Measurements from ENCODE around the gene RSPH4A.
"Not testable (repeated sequence)": the region's sequence is repeated elsewhere in the genome, so short reads cannot be mapped to it uniquely, and the experiment has no call there.

RSPH4A gene

DNA sequence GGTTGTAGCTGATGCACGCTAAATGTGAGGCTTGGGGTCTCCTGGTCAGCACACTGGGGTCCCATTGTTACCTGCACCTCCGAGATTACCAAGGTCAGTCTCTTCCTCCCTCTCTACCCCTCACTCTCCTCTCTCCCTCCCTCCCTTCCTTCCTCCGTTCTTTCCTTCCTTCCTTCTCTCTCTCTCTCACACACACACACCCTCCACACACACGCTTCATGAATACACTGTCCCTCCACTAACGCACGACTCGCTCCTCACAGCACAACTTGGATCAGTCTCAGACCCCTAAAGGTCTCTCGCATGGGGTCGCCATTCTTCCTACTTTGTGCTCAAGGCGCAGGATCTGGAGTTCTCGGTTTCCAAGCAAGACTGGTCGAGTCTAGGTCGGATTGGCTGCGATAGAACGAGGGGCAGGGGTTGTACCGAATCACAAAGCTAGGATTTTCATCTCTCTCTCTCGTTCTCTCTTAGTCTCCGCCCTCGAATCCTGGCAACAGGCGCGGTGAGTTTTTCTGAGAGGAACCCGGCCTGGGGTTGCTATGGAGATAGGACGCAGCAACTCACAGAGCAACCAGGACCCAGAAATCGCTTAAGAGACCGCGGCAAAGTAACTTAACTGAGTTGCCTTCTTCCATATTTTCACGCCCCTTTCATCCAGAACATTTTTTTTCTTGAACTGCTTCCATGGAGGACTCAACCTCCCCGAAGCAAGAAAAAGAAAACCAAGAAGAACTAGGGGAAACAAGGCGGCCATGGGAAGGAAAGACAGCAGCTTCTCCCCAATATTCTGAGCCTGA lies at the start of gene RSPH4A:
RSPH4A (plus strand) TSS at position 543 of the 800 bp plus-strand sequence; CDS start at position 688, 145 bp downstream.
- peak; percentile 98 for DNase-seq

DNA sequence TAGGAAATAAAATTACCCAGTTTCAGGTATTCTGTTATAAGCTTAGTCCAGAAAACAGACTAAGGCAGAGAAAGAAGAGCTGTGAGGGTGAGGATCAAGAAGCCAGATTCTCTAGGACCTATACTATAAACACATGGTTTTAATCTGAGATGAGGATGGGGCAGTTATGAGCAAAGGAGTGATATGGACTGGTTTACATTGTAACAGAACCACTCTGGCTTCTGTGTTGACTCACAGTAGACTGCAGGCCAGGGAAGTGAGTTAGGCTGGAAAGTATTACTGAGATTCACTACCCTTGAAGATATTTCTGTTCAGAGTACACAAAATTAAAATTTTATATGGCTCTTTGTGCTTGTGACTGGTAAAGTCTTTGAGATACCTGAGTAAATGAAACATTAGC lies 48.2 kb upstream of the RSPH4A start:
- no peak for DNase-seq

DNA sequence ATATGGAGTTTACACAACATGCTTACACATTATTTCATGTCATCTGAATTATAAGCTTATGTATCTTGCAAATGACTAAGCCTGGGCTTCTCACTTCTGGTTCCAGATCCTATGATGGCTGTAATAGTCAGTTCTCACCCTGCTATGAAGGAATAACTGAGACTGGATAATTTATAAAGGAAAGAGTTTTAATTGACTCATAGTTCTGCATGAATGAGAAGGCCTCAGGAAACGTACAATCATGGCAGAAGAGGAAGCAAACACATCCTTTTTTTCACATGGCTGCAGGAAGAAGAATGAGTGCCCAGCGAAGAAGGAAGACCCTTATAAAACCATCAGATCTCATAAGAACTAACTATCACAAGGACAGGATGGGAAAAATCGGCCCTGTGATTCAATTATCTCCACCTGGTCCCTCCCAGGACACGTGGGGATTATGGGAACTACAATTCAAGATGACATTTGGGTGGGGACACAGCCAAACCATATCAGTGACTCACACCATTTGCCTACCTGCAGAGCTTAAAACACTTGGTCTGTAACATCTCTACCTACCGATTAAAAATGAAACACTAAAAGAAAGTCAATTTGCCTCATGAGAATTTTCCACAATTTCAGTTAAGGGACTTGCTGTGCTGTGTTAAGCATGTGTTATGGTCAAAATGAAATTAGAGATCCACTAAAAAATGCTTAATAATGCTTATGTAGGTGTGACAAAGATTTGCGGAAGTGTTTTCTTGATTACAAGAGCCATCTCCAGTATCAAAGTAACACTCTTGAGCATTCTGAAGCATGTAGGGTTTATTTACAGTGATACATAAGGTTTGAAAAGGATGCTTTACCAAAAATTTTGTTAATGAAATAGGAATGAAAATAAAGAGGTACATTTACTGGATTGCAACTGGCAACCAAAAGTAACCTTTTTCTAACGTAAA lies 47.2 kb upstream of the RSPH4A start:
- DNase-seq = no peak

DNA sequence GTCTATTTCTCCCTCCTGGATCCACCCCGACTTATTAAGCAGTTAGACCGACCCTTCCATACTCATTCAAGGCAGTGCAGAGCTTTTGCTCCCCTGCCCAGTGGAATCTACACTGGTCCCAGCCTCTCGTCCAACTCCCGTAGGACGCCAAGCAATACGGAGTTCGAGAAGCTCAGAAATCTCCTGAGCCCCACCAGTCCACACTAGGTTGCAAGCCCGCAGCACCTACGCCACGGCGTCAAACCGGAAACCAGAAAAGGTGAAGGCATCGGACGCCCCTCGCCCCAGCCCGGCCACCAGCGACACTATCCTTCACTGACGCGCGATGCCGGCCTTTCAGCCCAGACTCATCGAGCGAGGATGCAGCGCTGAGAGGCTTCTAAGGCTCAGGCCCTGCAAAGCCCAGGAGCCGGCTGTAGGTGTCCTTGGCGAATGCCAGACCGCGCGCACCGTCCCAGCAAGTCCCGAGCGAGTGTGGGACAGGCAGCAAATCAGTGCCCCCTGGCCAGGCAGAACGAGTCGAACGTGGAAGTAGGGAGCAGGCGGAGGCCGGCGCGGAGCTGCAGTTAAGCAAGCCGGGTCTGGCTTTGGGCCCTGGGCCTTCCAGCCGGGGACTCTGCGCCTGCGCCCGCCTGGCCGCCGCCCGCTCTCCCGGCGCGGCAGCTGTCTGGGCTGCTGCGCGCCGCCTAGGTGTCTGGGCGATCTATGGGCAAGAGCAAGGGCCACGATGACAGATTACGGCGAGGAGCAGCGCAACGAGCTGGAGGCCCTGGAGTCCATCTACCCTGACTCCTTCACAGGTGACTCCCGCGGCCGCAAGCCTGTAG lies 45.2 kb upstream of the RSPH4A start, which contains the start of gene RWDD1:
RWDD1 (plus strand) TSS at position 649 of the 827 bp plus-strand sequence; CDS start at position 728, 79 bp downstream.
- peak; percentile 100 for DNase-seq

DNA sequence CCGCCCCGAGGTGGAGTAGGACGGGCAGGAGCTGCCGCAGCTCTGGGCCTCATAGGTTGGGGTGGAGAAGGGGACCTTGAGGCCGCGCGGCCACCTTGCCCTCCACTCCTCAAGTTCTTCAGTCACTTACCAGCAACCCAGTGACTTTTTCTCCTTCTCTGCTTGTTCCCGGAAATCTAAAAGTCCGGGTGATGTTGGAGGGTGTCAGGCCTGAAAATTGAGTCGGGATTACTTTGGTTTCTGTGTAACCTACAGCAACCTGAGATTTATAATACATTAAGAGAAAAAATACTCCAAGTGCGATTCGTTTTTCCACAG lies 44.6 kb upstream of the RSPH4A start:
- DNase-seq = no peak

DNA sequence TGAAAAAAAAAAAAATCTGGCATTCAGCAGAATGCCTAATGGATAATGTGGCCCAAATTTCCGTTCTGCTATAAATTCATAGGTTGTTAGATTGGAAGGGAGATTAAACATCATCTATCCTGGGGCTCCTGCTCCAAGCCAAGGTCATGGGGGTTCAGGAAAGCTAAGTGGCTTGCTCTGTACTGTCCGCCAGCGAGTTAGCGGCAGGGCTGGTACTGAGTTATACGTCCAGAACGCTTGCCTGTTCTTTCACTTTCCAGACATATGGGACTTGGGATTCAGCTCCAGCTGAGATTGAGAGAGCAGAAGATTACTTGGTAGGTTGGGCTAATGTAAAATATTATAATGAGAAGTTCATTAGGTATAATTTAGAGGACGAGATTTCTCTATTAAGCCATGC lies 44.1 kb upstream of the RSPH4A start:
- no peak for DNase-seq

DNA sequence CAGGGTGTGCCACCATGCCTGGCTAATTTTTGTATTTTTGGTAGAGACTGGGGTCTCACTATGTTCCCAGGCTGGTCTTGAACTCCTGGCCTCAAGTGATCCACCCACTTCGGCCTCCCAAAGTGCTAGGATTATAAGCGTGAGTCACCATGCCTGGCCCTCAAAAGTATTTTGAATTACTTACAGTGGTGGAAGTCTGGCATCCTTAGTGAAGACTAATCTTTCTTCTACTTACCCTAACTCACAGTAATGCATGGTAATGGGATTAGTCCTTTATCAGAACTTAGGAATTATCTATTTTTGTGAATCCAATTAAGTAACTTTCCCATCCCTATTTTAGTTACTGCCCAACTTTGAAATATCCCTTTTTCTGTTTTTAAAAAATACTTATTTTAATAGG lies 41.1 kb upstream of the RSPH4A start:
- no peak for DNase-seq

DNA sequence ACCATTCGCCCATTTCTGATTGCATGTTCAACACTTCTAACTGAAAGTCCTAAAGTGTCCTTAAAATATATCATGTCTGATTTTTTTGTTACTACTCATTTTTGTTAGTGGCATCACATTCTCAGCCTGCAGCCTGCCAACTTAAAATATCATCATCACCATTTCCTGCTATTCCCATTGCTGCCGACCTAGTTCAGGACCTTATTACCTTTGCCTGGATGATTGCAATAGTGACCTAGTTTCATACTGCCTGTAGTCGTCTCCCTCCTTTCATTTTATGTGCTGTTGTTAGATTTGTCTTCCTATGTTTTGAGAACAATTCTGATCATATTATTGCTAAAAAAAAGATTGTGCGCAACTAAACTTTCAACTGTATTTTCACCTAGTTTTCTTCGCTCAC lies 38.8 kb upstream of the RSPH4A start:
- DNase-seq = no peak

DNA sequence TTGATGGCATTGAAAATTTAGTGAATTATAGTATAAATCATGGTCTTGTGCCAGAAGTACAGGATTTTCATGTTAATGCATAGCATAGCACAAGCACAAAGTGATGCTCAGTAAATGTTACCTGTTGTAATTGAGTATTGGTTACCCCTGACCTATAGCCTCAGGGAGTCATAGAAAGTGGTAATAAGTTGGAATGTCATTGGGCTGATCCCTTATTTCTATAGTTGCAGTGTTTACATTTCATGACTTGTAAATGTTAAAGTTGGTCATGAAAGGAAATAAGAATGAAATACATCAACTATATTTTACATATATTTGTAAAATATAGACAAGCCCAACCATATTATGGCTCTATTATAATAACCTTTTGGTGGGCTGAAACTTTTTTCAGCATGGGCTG lies 37.9 kb upstream of the RSPH4A start:
- DNase-seq = no peak

DNA sequence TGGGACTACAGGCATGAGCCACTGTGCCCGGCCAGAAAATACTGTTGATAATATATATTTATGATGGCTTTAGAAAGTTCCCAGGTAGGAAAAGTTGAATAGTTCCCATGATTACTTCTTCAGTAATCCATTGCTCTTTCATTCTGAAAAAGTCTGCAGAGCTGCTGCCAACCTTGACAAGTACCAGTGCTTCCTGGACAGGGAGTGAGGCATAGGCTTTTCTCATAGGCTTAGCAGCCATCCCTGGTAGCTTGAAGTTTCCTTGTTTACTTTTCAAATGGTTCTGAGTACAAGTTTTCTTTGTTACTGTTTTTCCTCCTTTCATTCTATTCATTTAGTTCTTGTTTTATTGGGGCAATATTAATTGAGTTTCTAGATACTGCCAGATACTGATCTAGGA lies 37.1 kb upstream of the RSPH4A start:
- DNase-seq = no peak

DNA sequence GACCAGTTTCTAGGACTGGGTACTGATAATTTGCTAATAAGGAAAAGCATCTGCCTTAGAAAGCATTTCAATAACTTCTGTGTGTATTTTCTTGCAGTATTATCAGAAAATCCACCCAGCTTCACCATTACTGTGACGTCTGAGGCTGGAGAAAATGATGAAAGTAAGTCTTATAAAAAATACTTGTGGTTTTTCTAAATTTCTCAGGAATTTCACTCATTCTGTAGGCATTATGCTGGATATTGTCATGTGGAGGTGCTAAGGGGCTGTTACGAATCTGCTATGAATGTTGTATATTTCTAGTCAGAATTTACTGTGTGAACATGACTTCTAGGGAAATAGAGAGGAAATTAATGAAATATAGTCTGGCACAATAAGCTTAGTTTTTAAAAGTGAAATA lies 36.1 kb upstream of the RSPH4A start:
- no peak for DNase-seq

DNA sequence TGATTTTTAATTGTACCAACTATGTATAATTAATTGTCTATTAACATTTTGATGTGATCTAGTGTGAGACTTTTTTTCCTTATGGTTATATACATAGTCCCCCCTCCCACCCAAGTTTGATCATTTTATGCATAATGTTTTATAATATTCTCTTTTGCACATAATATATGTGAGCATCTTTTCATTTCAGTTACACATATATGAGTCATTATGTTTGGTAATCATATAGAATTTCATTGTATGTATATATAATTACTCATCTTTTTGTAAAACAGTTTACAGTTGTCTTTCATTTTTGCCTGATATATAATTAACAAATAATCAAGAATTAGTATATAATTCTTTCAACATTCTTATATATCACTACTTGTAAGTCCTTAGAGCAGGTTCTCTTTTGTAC lies 30.0 kb upstream of the RSPH4A start:
- no peak for DNase-seq

DNA sequence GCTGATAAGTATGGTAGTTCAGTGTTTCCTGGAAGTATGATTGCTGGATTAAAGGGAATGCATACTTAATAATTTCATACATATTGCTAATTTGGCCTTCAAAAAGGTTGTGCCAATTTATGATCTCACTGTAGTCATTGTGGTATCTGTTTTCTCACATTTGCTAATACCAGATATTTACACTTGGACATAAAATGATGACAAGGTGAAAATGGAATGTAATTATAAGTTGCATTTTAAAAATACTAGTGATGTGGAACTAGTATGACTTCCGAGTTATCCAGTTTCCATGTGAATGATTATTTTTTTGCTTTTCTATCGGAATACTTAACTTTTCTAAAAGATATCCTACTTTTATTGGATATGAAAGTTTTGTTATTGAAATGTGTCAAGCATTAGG lies 29.5 kb upstream of the RSPH4A start:
- no peak for DNase-seq

DNA sequence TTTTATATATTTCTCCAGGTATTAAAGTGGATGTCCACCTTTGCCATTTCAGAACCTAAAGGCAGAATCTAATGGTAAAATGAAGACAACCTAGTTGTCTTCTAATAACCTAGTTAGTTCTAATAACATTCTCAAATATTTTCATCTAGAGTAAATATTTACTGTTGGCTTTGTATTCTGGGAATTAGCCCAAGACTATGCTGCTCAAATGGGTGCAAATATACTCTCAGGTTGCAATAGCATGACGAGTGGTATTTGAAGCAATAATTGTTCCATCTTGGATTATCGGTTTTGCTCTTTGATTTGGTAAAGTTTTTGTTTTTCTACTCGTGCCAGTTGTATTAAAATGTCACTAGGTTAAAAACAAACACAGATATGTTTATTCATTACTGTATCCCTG lies 21.0 kb upstream of the RSPH4A start:
- DNase-seq = no peak

DNA sequence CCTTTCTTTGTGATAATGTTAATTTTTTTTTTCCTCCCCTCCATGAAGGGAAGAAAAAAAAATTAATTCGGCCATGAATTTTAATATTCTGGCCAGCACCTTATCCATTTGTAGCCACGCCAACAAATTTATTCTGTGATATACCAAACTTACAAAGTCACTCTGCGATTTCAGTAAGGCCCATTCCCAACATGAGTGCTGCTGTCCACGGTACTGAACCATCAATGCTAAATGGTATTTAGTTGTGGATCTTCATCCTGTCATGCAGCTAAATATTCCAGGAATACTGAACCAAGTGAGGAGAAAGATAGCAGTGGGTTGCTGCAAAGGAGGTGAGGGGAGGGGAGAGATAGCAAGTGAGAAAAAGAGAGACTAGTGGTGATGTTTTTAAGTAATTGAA lies 19.5 kb upstream of the RSPH4A start:
- DNase-seq = no peak

DNA sequence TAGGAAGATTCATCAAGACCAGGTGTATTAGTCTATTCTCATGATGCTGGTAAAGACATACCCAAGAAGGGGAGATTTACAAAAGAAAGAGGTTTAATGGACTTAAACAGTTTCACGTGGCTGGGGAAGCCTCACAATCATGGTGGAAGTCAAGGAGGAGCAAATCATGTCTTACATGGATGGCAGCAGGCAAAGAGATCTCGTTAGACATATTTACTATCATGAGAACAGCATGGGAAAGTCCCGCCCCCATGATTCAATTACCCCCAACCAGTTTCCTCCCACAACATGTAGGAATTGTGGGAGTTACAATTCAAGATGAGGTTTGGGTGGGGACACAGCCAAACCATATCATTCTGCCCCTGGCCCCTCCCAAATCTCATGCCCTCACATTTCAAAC lies 12.4 kb upstream of the RSPH4A start:
- not testable (repeated sequence) for DNase-seq

DNA sequence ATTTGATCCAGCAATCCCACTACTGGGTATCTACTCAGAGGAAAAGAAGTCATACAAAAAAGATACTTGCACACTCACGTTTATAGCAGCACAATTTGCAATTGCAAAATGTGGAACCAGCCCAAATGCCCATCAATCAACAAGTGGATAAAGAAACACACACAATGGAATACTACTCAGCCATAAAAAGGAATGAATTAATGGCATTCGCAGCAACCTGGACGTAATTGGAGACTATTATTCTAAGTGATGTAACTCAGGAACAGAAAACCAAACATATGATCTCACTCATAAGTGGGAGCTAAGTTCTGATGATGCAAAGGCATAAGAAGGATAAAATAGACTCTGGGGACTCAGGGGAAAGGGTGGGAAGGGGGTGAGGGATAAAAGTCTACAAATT lies 11.4 kb upstream of the RSPH4A start:
- not testable (repeated sequence) for DNase-seq

DNA sequence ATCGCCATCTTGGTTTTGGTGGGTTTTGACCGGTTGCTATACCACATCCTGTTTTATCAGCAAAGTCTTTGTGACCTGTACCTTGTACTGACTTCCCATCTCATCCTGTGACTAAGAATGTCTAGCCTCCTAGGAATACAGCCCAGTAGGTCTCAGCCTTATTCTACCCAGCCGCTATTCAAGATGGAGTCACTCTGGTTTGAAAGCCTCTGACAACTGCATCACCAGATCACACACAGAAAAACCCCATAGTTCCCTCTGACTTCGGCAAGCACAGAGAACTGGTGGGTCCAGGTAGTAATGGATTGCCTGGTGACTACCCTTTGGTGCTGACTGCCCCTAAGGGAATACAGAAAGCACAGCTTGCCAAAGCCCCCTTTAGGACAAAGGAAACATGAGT lies 10.3 kb upstream of the RSPH4A start:
- no peak for DNase-seq

DNA sequence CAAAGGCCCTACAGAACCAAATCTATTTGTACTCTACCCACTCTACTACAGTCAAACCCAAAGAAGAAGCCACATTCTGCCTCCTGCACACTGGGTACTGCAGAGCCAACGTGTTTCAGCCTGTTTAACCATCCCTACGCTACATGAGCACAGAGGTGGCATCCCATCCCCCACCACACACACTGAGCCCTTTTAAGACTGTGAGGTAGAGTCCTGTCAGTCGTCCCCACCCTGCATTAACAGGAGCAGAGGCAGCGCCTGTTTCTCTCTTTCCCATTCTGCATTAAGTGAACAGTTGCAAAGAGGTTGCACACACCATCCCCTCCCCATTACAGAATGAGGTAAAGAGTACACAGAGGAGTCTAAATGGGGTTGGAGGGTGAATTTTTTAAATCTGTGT lies 5.2 kb upstream of the RSPH4A start:
- DNase-seq = peak; percentile 54

DNA sequence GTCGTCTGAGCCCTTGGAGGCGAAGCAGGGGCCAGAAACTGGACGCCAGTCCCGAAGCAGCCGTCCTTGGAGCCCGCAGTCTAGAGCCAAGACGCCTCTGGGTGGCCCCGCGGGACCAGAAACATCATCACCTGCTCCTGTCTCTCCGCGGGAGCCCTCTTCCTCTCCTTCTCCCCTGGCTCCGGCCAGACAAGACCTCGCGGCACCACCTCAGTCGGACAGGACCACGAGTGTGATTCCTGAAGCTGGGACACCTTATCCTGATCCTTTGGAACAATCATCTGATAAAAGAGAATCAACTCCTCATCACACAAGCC lies 416 bp downstream of the RSPH4A start:
- peak; percentile 63 for DNase-seq

DNA sequence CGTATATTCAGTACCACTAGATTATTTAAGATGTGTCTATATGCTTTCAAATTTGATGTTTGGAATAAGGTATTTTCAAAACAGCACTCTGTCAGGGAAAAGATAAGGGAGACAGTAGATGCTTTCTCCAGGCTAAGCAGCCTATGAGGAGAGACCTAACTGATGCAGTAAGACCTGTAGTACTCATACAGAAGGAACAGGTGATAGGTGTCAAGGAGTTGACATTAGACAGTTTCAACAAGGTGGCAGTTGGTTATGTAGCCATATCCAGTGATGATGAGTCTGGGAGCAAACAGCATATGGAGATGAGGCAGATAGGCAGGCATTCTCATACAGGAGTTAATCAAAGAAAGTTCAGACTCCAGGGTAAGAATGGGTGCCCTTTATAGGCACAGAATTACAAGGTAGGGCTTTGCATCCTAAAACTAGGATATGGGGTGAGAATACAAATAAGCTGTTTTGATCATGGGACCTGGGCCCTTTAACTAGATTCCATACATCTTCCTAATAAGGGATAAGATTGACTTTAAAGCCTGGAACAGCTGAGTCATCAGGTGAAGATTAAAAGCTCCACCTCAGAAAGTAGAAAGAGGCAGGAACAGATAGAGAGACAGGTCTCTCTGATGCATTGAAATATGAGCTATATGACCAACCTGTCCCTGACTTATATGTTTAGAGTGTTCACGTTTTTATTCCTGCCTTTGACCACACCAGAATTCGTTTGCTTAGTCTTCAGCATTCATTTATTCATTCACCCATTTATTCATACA lies 7.9 kb downstream of the RSPH4A start:
- DNase-seq = no peak

DNA sequence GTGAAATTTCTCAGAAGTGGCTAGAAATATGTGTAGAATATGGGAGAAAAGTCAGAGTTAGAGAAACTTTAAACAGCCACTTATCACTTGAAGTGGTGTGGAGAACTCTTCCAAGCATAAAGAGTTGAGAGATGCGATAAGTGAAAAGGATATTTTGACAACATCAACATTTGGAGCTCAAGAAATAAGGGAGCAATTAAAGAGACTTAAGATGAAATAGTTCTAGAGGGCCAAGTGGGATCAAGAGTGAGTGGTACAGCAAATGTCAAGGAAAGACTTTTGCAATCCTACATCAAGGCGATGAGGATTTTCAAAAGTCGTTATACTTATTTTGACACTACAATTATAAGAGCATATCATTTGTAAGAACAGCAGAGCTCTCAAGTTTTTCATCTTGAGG lies 9.6 kb downstream of the RSPH4A start:
- no peak for DNase-seq

DNA sequence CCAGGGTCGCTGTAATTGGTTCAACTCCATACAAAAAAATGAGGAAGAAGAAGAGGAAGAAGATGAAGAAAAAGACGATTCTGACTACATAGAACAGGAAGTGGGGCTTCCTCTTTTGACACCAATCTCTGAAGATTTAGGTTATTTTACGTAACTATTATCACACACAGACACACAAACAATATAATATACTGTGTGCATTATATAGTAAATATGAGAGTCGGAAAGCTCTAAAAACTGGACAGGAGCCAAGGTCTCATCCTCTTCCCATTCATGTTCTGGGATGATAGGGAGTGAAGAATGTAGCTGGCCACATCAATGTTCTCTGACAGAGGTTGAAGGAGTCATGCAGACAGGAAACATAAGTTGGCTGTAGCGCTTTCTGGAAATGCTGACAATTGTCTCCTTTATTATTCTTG lies 13.3 kb downstream of the RSPH4A start:
- no peak for DNase-seq

Measured in islet precursor cell (in vitro differentiated cells).